ENCODE results near the gene LATS1. TPM values are rescaled to one million over a fixed set of nuclear protein-coding genes. Genes with fewer than 3 reads are reported as not detected.

The LATS1 gene
- total and polyA plus RNA-seq, 8 donors, result 25.6 to 34.1 (median 32.6) TPM

GRCh38 chr6:149725785-149726184, 7.9 kb upstream of the LATS1 start:
- Histone ChIP-seq H3K4me1 (peaks cover 0 to 39% of the 10 kb centered on the region in 2 donors), H3K27ac (no peak overlapping the region), H3K9me3 (no peaks in the 10 kb centered on the region), H3K27me3 (no peaks in the 10 kb centered on the region), H3K4me3 (no peak overlapping the region), H3K36me3 (peaks cover 0 to 54% of the 10 kb centered on the region in 2 donors)
- intact Hi-C loops (cut with DNase I), result no loop called here
- ATAC-seq, result no peak
- no peak for TF ChIP-seq CTCF (IDR thresholded peaks at IDR 0.05)
- DNase-seq, result no peak

GRCh38 chr6:149723771-149724417, 6.0 kb upstream of the LATS1 start:
- H3K27ac ChIP-seq, result no peak overlapping the region
- H3K4me3 ChIP-seq, result no peak overlapping the region
- H3K4me1 ChIP-seq, result peaks cover 0 to 24% of the 10 kb centered on the region in 2 donors
- DNase-seq, result peak in 1 of 4 donors; percentile 40
- H3K36me3 ChIP-seq, result peaks cover 0 to 35% of the 10 kb centered on the region in 2 donors
- ATAC-seq, result peak; percentile 96
- intact Hi-C loops (cut with DNase I), result no loop called here
- peak; percentile 49 to 67 for TF ChIP-seq CTCF (IDR thresholded peaks at IDR 0.05)
- H3K9me3 ChIP-seq, result no peaks in the 10 kb centered on the region
- no peaks in the 10 kb centered on the region for H3K27me3 ChIP-seq

GRCh38 chr6:149723262-149723661, 5.4 kb upstream of the LATS1 start:
- peaks cover 0 to 29% of the 10 kb centered on the region in 2 donors for H3K36me3 ChIP-seq
- no peaks in the 10 kb centered on the region for H3K9me3 ChIP-seq
- no peak overlapping the region for H3K27ac ChIP-seq
- no peaks in the 10 kb centered on the region for H3K27me3 ChIP-seq
- ATAC-seq, result no peak
- intact Hi-C loops (cut with DNase I), result no loop called here
- peaks cover 0 to 22% of the 10 kb centered on the region in 2 donors for H3K4me1 ChIP-seq
- H3K4me3 ChIP-seq, result no peak overlapping the region
- DNase-seq, result no peak
- no peak for TF ChIP-seq CTCF (IDR thresholded peaks at IDR 0.05)

- intact Hi-C loops (cut with DNase I), result no loop called here
- DNase-seq (no peak), ATAC-seq (no peak)
- Histone ChIP-seq H3K27ac (no peak overlapping the region), H3K27me3 (no peaks in the 10 kb centered on the region), H3K9me3 (no peaks in the 10 kb centered on the region), H3K36me3 (no peaks in the 10 kb centered on the region), H3K4me3 (no peak overlapping the region), H3K4me1 (peaks cover 0 to 40% of the 10 kb centered on the region in 2 donors)
- TF ChIP-seq CTCF (IDR thresholded peaks at IDR 0.05), result no peak
Measured at GRCh38 chr6:149719531-149719930, 1.6 kb upstream of the LATS1 start.

- H3K9me3 ChIP-seq, result no peaks in the 10 kb centered on the region
- ATAC-seq (peak; percentile 10), DNase-seq (no peak)
- H3K27ac ChIP-seq, result peak overlapping the region; percentile 97 to 98
- intact Hi-C loops (cut with DNase I), result no loop called here
- H3K4me3 ChIP-seq, result peak overlapping the region; percentile 80 to 94
- TF ChIP-seq CTCF (IDR thresholded peaks at IDR 0.05), result no peak
- peaks cover 0 to 48% of the 10 kb centered on the region in 2 donors for H3K4me1 ChIP-seq
- H3K27me3 ChIP-seq, result no peaks in the 10 kb centered on the region
- H3K36me3 ChIP-seq, result peaks cover 0 to 6% of the 10 kb centered on the region in 2 donors
Measured at GRCh38 chr6:149717255-149717587, 680 bp downstream of the LATS1 start.
